Measurements from ENCODE around the gene MYO16. TPM values are rescaled to one million over a fixed set of nuclear protein-coding genes. Genes with fewer than 3 reads are reported as not detected.

Gene MYO16
- total RNA-seq, 6 experiments from 2014 or later, result not detected

GRCh38 chr13:108621462-108621861, 7.9 kb upstream of the MYO16 start:
- TF ChIP-seq CTCF (IDR thresholded peaks at IDR 0.05), result no peak
- Mint-ChIP-seq H3K27ac (no peak overlapping the region), H3K9me3 (peaks cover 32% of the 10 kb centered on the region), H3K27me3 (ENCODE audit: insufficient read depth) (no peaks in the 10 kb centered on the region; the same call in 1 of the 2 replicates), H3K4me1 (ENCODE audit: low read depth) (no peaks in the 10 kb centered on the region), H3K36me3 (ENCODE audit: low read depth) (no peaks in the 10 kb centered on the region), H3K4me3 (no peak overlapping the region)
- no peak for DNase-seq

GRCh38 chr13:108624108-108624507, 5.3 kb upstream of the MYO16 start:
- Mint-ChIP-seq H3K27ac (no peak overlapping the region), H3K9me3 (peaks cover 23% of the 10 kb centered on the region), H3K4me3 (no peak overlapping the region), H3K27me3 (ENCODE audit: insufficient read depth) (no peaks in the 10 kb centered on the region; the same call in 1 of the 2 replicates), H3K4me1 (ENCODE audit: low read depth) (no peaks in the 10 kb centered on the region), H3K36me3 (ENCODE audit: low read depth) (no peaks in the 10 kb centered on the region)
- TF ChIP-seq CTCF (IDR thresholded peaks at IDR 0.05), result no peak
- no peak for DNase-seq

GRCh38 chr13:108624979-108625378, 4.4 kb upstream of the MYO16 start:
- H3K9me3 Mint-ChIP-seq, result peaks cover 19% of the 10 kb centered on the region
- no peaks in the 10 kb centered on the region; the same call in 1 of the 2 replicates for H3K27me3 Mint-ChIP-seq (ENCODE audit: insufficient read depth)
- H3K4me3 Mint-ChIP-seq, result no peak overlapping the region
- H3K36me3 Mint-ChIP-seq (ENCODE audit: low read depth), result no peaks in the 10 kb centered on the region
- H3K4me1 Mint-ChIP-seq (ENCODE audit: low read depth), result no peaks in the 10 kb centered on the region
- DNase-seq, result no peak
- no peak for TF ChIP-seq CTCF (IDR thresholded peaks at IDR 0.05)
- H3K27ac Mint-ChIP-seq, result no peak overlapping the region

GRCh38 chr13:108629988-108630387, 577 bp downstream of the MYO16 start:
- no peak overlapping the region for H3K27ac Mint-ChIP-seq
- no peak overlapping the region for H3K4me3 Mint-ChIP-seq
- peaks cover 40% of the 10 kb centered on the region for H3K9me3 Mint-ChIP-seq
- H3K27me3 Mint-ChIP-seq (ENCODE audit: insufficient read depth), result no peaks in the 10 kb centered on the region
- H3K36me3 Mint-ChIP-seq (ENCODE audit: low read depth), result peaks cover 6% of the 10 kb centered on the region; the same call in 1 of the 2 replicates
- H3K4me1 Mint-ChIP-seq (ENCODE audit: low read depth), result no peaks in the 10 kb centered on the region
- TF ChIP-seq CTCF (IDR thresholded peaks at IDR 0.05), result no peak
- DNase-seq, result no peak

GRCh38 chr13:108632649-108633167, 3.3 kb downstream of the MYO16 start:
- Mint-ChIP-seq H3K27ac (no peak overlapping the region), H3K36me3 (ENCODE audit: low read depth) (peaks cover 6% of the 10 kb centered on the region; the same call in 1 of the 2 replicates), H3K27me3 (ENCODE audit: insufficient read depth) (no peaks in the 10 kb centered on the region), H3K4me3 (no peak overlapping the region), H3K9me3 (peaks cover 33% of the 10 kb centered on the region), H3K4me1 (ENCODE audit: low read depth) (no peaks in the 10 kb centered on the region)
- no peak for DNase-seq
- no peak for TF ChIP-seq CTCF (IDR thresholded peaks at IDR 0.05)

Data from HFFc6 (cell line).